Prostate gland (tissue), 2 donors: Measurements from ENCODE around the gene NGRN. TPM values are rescaled to one million over a fixed set of nuclear protein-coding genes. Genes with fewer than 3 reads are reported as not detected.

ENCODE experiments used
- DNase-seq: peaks from one replicate; pipeline ENCODE4 v3.0.0-alpha.2; 2019; ENCODE audit warnings: low spot score
- H3K27ac ChIP-seq, 2 donors: fragments of 200-600 bp; sonication (generic); 2 replicates each; pipeline ENCODE4 v1.5.1; 2017 to 2019
- H3K27me3 ChIP-seq: fragments of 200-600 bp; sonication (generic); replicated peaks from 2 replicates; pipeline ENCODE4 v1.5.1; 2019; ENCODE audit not compliant: insufficient read depth
- H3K36me3 ChIP-seq, 2 donors: fragments of 200-600 bp; sonication (generic); 1 replicate in 1 of 2; 2 replicates in 1 of 2; pipeline versions ENCODE4 v1.5.1 to v1.8.1; 2017 to 2019
- H3K4me1 ChIP-seq: fragments of 200-600 bp; sonication (generic); replicated peaks from 2 replicates; pipeline ENCODE4 v1.5.1; 2019
- H3K4me3 ChIP-seq, 2 donors: fragments of 200-600 bp; sonication (generic); 2 replicates each; pipeline ENCODE4 v1.5.1; 2017 to 2019
- H3K9me3 ChIP-seq: fragments of 200-600 bp; sonication (generic); 2 replicates; pipeline ENCODE4 v1.5.1; 2017
- CTCF ChIP-seq, 4 experiments: fragments of 200-600 bp in 2 of 4; fragments of 450-650 bp in 2 of 4; sonication (generic) in 2 of 4; IDR thresholded peaks; 1 replicate in 3 of 4; 2 replicates in 1 of 4; pipeline ENCODE4 v1.5.1; 2016 to 2019; ENCODE audit warnings: antibody characterized with exemption in 4 of 4, mild to moderate bottlenecking in 2 of 4, moderate library complexity in 2 of 4
- POLR2A ChIP-seq: fragments of 450-650 bp; IDR thresholded peaks from one replicate; pipeline ENCODE4 v1.6.1; 2016; ENCODE audit warnings: antibody characterized with exemption, mild to moderate bottlenecking
- POLR2AphosphoS5 ChIP-seq: sonication (generic); formaldehyde crosslinking; IDR thresholded peaks from one replicate; pipeline ENCODE4 v1.6.1; 2017; ENCODE audit warnings: antibody characterized with exemption
- WGBS: methylation state at CpG from one replicate; pipeline ENCODE4 v1.1.5; 2018; 5-methylcytosine and 5-hydroxymethylcytosine counted together
- intact Hi-C: fragments of 100-400 bp; cut with DNase I; formaldehyde crosslinking; loops from one replicate; pipeline ENCODE4 v1.14.2; 2022
- total RNA-seq, 2 donors: library from RNA; depleted of rRNA; stranded (reverse); fragments of >200 nt; gene quantifications; one replicate each; pipeline ENCODE4 v1.1.0, GENCODE V29; 2016

NGRN gene
- total RNA-seq, 2 donors from 2014 or later = 102 to 108 TPM

DNA sequence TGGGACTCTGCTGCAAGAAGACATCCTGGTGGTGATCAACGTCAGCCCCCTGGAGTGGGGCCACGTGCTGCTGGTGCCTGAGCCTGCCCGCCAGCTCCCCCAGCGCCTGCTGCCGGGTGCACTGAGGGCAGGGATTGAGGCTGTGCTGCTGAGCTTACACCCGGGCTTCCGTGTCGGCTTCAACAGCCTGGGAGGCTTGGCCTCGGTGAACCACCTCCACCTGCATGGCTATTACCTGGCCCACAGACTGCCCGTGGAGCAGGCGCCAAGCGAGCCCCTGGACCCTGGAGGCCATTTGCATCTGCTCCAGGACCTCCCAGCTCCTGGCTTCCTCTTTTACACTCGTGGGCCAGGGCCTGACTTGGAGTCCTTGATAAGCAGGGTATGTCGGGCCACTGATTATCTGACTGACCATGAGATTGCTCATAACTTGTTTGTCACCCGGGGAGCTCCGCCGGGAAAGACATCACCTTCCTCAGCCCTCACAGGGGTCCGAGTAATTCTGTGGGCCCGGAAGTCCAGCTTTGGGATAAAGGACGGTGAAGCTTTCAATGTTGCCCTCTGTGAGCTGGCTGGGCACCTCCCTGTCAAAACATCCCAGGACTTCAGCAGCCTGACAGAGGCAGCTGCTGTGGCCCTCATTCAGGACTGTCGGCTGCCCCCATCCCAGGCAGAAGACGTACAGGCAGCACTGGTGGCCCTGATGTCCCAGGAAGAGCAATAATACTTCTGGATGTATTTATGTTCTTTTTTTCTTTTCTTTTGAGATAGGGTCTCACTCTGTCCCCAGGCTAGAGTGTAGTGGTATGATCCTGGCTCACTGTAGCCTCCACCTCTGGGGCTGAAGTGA is 23.9 kb upstream of the NGRN start:
- Histone ChIP-seq H3K27me3 (no peaks in the 10 kb centered on the region), H3K4me1 (no peaks in the 10 kb centered on the region), H3K27ac (no peak overlapping the region), H3K9me3 (no peaks in the 10 kb centered on the region), H3K36me3 (peaks cover 0 to 2% of the 10 kb centered on the region in 2 donors), H3K4me3 (no peak overlapping the region)
- intact Hi-C loops = no loop called here
- WGBS = 78% methylated on average over 16 of the region's 22 CpGs
- TF ChIP-seq POLR2AphosphoS5 (no peak), CTCF (IDR thresholded peaks at IDR 0.05) (no peak), POLR2A (no peak)
- DNase-seq = no peak

DNA sequence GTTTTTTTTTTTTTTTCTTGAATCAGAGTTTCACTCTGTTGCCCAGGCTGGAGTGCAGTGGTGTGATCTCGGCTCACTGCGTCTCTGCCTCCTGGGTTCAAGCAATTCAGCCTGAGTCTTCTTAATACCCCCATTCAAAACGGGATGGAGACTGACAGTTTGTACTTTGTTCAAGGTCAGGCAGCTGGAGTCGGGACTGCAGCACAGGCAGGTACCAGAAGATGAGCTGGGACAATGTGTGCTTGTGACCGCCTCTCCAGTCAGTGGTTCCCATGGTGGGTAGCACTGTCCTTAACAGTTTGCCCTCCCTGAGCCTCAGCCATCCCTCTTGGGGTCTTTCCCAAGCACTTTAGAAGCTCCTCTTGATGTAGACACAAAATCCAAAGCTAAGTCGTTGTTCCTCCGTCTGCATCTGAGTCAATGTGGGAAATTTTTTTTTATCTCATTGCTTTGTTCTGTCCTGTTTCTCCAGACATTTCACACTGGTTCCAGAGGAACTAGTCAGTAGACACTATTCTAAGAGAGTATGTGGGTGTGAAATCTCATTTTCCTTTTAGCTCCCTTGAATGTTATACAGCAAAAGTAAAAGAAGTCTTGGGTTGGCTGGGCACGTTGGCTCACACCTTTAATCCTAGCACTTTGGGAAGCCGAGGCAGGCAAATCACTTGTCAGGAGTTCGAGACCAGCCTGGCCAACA is 21.4 kb upstream of the NGRN start:
- Histone ChIP-seq H3K9me3 (no peaks in the 10 kb centered on the region), H3K36me3 (no peaks in the 10 kb centered on the region), H3K27me3 (no peaks in the 10 kb centered on the region), H3K4me3 (no peak overlapping the region), H3K27ac (no peak overlapping the region), H3K4me1 (no peaks in the 10 kb centered on the region)
- 87% methylated on average over 10 of the region's 10 CpGs for WGBS
- TF ChIP-seq CTCF (IDR thresholded peaks at IDR 0.05) = no peak
- no peak for TF ChIP-seq POLR2AphosphoS5
- no peak for TF ChIP-seq POLR2A
- intact Hi-C loops = no loop called here
- no peak for DNase-seq

DNA sequence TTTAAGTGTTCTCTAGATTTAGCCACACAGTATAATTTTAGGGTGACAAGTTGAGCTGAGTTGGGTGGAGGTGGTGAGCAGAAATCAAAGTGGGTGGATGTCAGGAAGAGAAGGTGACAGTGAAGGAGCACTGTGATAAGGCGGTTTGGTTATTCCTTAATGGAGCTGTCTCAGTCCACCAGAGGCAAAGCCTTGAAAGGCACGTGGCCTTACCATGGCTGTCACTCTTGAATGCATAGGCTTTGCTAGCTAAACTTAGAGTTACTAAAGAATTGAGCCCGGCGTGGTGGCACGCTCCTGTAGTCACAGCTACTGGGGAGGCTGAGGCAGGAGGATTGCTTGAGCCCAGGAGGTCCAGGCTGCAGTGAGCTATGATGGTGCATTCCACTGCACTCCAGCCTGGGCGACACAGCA is 16.7 kb upstream of the NGRN start:
- H3K9me3 ChIP-seq = no peaks in the 10 kb centered on the region
- H3K27ac ChIP-seq = no peak overlapping the region
- H3K4me3 ChIP-seq = peak overlapping the region in 1 of 2 donors; percentile 43
- 67% methylated on average over 6 of the region's 6 CpGs for WGBS
- no peaks in the 10 kb centered on the region for H3K36me3 ChIP-seq
- TF ChIP-seq POLR2A (no peak), POLR2AphosphoS5 (no peak), CTCF (IDR thresholded peaks at IDR 0.05) (no peak)
- intact Hi-C loops = loop anchor here (2.0 kb wide), 1 partner anchor 14 kb away; the partner anchor contains the start of gene GDPGP1
- H3K4me1 ChIP-seq = no peaks in the 10 kb centered on the region
- H3K27me3 ChIP-seq = no peaks in the 10 kb centered on the region
- no peak for DNase-seq

- WGBS = under 1% methylated on average over 42 of the region's 44 CpGs
- peak within 1 kb of the TSS in 1 of 2 donors; percentile 22 for H3K27ac ChIP-seq
- H3K27me3 ChIP-seq = no peaks in the 10 kb centered on the region
- H3K4me3 ChIP-seq = peak within 1 kb of the TSS; percentile 43 to 52
- no peaks in the 10 kb centered on the region for H3K36me3 ChIP-seq
- DNase-seq = peak; percentile 92
- intact Hi-C loops = loop anchor here (2.0 kb wide), 1 partner anchor 15 kb away; the partner anchor contains the start of gene GDPGP1
- H3K4me1 ChIP-seq = no peaks in the 10 kb centered on the region
- no peaks in the 10 kb centered on the region for H3K9me3 ChIP-seq
- TF ChIP-seq CTCF (IDR thresholded peaks at IDR 0.05) (no peak), POLR2A (peak; percentile 38), POLR2AphosphoS5 (peak; percentile 67)
Observed at GRCh38 chr15:90249203-90249863, 16.1 kb upstream of the NGRN start, which contains the start of gene TTLL13. TTLL13 (plus strand) TSS chr15:90249556; CDS start chr15:90250631, 1,075 bp downstream.
